Heart left ventricle (tissue), 13 donors: ENCODE results near the gene FYTTD1.

ENCODE experiments used
- POLR2A ChIP-seq, 2 donors: fragments of 450-650 bp; IDR thresholded peaks; one replicate each; pipeline ENCODE4 v1.6.1; 2017; ENCODE audit warnings: antibody characterized with exemption in 2 of 2, mild to moderate bottlenecking in 2 of 2, moderate library complexity in 2 of 2
- TF ChIP-seq, protein P1 (sequence below), 12 donors: fragments of 200-600 bp; sonication (generic) in 4 of 12; IDR thresholded peaks; one replicate each; pipeline versions ENCODE4 v1.5.0 to v1.8.0; 2018 to 2022; ENCODE audit warnings: antibody characterized with exemption in 12 of 12, mild to moderate bottlenecking in 5 of 12
- donor health status: ischemic (EF 13 %, LVEDD 7.1; RV severe dilation, severe dysfunction).
- donor health status: DM: no; HTN: yes; CAD: no.
- donor health status: DM: no; HTN: no; CAD: no.
- donor health status: ischemic (EF 25% LVEDD 6.9; RV normal size, moderate dysfunction).
- donor health status: ischemic (EF 25% LVEDD 5.7; RV mildly dilated, moderate dysfunction).
- donor health status: ischemic (EF 35%, LVEDD 5.7; RV mildly dilated, moderate dysfunction).
- donor health status: nonischemic (EF 11% LVEDD 7.7; RV severe dilation, severe dysfunction).
- donor health status: DM: yes; HTN: yes; CAD: no.
- donor health status: PGD.
- donor health status: ischemic (EF 29% LVEDD 5.4; RV normal size, mild dysfunction).
- donor health status: nonischemic (EF 23%, LVEDD 6.1; RV moderate dilation, normal function).

- TF ChIP-seq, protein P1, sequence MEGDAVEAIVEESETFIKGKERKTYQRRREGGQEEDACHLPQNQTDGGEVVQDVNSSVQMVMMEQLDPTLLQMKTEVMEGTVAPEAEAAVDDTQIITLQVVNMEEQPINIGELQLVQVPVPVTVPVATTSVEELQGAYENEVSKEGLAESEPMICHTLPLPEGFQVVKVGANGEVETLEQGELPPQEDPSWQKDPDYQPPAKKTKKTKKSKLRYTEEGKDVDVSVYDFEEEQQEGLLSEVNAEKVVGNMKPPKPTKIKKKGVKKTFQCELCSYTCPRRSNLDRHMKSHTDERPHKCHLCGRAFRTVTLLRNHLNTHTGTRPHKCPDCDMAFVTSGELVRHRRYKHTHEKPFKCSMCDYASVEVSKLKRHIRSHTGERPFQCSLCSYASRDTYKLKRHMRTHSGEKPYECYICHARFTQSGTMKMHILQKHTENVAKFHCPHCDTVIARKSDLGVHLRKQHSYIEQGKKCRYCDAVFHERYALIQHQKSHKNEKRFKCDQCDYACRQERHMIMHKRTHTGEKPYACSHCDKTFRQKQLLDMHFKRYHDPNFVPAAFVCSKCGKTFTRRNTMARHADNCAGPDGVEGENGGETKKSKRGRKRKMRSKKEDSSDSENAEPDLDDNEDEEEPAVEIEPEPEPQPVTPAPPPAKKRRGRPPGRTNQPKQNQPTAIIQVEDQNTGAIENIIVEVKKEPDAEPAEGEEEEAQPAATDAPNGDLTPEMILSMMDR (IDR thresholded peaks at IDR 0.05): peak; percentile 30 to 76 (median 54)
- TF ChIP-seq POLR2A (IDR thresholded peaks at IDR 0.05): peak in 1 of 2 donors; percentile 81
These were observed at the start of gene FYTTD1 for GRCh38 chr3:197749601-197750395.
